Endometrial microvascular endothelial cells (primary cell): ENCODE measurements around the gene OXNAD1. TPM values are rescaled to one million over a fixed set of nuclear protein-coding genes. Genes with fewer than 3 reads are reported as not detected.

Experiments
- in situ Hi-C: cut with HindIII; loops from 2 replicates; pipeline ENCODE4 v1.10.0; 2017; ENCODE audit warnings: low sequenced_read_pairs, low pct_unique_long_range_greater_than_20kb; ENCODE audit errors: inconsistent ontology term
- total RNA-seq: library from RNA; depleted of rRNA; stranded (reverse); fragments of >200 nt; gene quantifications from one replicate; pipeline ENCODE4 v1.2.3, GENCODE V29; 2015; ENCODE audit errors: inconsistent ontology term

OXNAD1 gene
- total RNA-seq, 1 donor from 2014 or later, result 8.2 TPM

GRCh38 chr3:16316847-16317560 is 52.0 kb downstream of the OXNAD1 start:
- in situ Hi-C loops, result no loop called here

GRCh38 chr3:16317561-16317945 is 52.5 kb downstream of the OXNAD1 start:
- in situ Hi-C loops, result no loop called here

GRCh38 chr3:16318176-16318575 is 53.2 kb downstream of the OXNAD1 start:
- in situ Hi-C loops, result no loop called here

DNA sequence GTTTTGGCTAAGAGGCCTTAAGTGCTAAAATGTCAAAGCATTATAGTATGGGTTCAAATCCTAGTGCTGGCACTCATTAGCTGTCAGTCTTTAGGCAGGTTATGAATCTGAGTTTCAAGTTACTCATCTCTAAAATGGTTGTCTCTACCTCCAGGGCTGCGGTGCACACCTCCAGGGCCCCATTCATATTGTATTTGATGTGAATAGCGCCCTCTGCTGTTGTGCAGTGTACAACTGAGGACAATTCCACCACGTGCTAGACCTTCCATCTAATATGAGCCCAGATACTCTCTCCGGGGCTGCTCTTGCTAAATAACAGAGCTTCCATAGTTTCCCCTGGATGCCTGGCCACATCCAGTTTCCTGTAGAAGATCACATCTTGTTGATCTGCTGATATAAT is 54.3 kb downstream of the OXNAD1 start:
- in situ Hi-C loops, result no loop called here

DNA sequence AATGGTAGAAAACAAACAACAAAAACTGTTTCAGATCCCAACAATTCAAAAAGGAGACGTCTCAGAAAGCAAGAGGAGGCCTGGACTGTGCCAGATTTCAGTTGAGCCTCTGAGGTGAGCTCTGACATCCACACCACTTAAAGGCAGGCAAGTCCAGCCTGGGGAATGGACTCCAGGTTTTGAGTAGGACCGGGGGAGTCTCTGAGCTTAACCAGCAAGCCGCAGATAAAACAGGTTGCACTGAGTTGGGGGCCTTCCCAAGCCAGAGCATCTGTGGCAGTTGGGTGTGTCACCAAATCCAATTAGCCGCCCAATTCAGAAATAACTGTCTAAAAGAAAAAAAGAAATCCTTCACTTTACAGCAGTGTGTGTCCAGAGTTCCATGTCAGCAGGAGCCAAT is 54.7 kb downstream of the OXNAD1 start:
- in situ Hi-C loops, result no loop called here

- in situ Hi-C loops, result no loop called here
Measured at GRCh38 chr3:16320711-16321110, 55.7 kb downstream of the OXNAD1 start.

DNA sequence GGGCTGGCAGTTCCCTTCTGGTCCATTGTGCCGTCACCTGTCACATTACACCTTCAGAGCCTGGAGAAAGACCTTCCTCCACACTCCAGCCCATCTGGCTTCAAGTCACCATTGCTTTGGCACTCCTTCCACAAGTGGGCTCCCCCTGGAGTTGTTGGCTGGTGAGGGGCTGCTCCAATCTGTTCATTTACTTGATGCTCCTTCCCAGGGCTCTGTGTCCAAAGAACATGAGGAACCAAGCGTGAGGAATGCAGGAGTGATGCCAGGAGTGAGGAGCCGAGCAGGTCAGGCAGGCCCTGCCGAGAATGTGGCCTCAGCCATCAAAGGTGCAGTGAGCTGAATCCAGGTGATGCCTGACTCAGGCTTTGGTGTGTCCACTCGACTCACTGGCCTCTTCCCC is 57.2 kb downstream of the OXNAD1 start:
- in situ Hi-C loops, result no loop called here

- in situ Hi-C loops, result no loop called here
Measured at GRCh38 chr3:16323737-16324136, 58.7 kb downstream of the OXNAD1 start.

DNA sequence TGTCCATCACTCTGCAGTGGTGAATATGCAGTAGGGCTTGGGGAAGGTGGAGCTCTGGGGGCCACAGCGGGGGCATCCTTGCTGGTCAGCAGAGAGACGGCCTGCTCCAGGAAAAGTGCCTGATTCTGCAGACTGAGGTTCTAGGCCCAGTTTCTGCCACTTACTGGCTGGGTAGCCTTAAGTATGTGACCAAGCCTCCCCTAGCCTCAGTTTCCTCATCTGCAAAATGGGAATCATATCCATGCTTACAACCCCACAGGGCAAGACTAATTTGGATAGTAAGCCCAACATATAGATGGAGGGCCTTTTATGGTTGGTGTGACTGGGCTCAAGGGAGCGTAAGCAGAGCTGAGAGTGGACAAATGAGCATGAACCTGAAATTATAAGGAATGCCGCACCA is 60.8 kb downstream of the OXNAD1 start:
- in situ Hi-C loops, result no loop called here

DNA sequence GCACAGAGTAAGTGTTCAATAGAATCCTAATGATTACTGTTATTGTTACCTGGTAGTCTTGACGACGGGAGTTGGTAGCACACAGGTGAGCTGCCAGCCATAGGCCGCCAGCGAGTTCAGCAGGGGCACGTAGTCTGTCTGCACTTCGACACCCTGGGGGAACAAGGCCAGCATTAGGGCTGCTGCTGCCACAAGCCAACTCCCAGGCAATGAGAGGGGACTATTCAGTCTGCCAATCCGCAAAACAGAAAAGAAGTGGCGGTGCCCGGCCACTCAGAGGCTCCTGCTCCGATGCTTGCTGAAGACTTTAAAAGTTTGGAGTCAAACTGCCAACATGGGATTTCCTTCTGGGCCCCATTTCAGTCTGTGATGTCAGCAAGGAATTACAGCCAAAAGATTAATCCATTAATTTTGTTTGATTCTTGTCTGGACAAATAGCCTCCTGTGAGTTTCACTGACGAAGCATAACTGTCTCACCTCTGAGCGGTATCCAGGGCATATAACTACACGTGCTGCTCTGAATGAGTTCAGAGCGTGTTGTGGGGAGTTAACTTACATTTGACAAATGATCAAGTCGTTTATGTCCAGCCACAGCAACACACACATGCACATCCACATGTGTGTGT is 61.8 kb downstream of the OXNAD1 start:
- in situ Hi-C loops, result no loop called here

DNA sequence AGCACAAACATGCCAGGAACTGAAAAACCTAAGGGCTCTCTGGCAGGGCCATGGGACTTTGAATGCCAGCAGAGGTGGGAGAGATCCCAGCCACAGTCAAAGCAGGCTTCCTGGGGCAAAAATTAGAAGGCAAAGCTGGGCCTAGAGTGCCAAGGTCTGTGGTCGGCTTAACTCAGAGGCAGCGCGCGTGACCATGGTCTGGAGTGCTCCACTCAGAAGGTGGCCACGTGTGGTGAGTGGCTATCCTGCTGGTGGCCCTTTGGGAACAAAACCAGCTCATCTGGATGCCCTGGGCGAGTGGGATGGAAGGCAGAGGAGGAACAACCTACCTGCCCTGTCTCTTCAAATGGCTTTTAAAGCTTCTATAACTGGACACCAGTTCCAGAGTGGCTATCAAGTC is 63.1 kb downstream of the OXNAD1 start:
- in situ Hi-C loops, result no loop called here

GRCh38 chr3:16329036-16329825 is 64.2 kb downstream of the OXNAD1 start:
- in situ Hi-C loops, result no loop called here

DNA sequence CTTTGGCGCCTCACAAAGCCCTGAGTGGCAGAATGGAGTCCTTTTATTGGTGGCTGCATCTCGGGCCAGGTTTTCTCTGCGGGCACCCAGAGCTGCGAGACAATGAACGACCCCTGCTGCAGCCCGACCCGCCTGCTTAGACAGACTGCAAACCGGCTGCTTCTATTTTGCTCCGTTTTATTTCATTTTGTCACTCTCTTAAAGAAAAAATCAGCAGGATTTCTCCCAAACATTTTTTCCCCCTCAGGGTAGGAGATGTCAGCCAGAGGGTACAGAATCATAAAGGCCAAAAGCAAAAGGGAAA is 64.8 kb downstream of the OXNAD1 start:
- in situ Hi-C loops, result no loop called here

- in situ Hi-C loops, result no loop called here
Measured at GRCh38 chr3:16330351-16330750, 65.3 kb downstream of the OXNAD1 start.

- in situ Hi-C loops, result no loop called here
Measured at GRCh38 chr3:16331319-16331883, 66.4 kb downstream of the OXNAD1 start.

DNA sequence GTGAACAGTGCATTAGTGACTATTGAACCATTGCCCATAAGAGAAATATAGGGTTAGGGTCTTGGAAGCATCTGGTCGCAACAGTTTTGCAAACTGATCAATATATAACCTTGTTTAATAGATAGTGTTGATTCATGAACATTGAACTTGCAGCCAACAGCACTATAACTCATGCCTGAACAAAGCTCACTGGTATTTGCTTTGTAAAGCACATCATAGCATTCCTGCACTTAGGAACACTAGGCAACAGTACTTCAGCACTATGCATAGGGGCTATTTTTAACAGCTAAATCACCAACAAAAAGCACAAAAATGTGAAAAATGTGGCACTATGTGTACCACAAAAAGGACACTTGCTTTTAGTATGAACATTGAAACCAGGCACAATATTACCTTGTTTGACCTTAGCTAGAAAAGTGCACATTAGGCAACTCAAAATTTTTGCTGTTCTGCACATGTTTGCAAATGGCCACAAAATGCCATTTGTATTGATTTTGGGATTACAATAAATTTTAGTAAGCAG is 68.0 kb downstream of the OXNAD1 start:
- in situ Hi-C loops, result no loop called here

DNA sequence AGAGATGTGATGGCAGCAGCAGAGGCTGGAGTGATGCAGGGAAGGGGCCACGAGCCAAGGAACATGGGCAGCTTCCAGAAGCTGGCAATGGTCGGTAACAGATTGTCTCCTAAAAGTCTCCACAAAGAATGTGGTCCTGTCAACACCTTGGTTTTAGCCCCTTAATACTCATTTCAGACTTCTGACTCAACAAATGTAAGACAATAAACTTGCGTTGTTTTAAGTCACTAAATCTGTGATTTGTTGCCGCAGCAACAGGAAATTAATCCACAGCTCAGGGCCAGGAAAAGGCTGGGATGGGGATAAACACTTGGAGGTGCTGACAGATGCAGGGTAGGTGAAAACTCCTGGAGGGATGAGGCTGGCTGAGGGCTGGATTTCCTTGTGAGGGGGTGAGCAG is 69.9 kb downstream of the OXNAD1 start:
- in situ Hi-C loops, result no loop called here

GRCh38 chr3:16335333-16335732 is 70.3 kb downstream of the OXNAD1 start:
- in situ Hi-C loops, result no loop called here

- in situ Hi-C loops, result no loop called here
Measured at GRCh38 chr3:16335772-16336645, 71.0 kb downstream of the OXNAD1 start.
